Mesodermal cell (in vitro differentiated cells): ENCODE measurements around the gene LRRC8C.

Experiments used
- H3K27ac ChIP-seq: 2 replicates; pipeline ENCODE4 v1.7.0; 2013; ENCODE audit warnings: mild to moderate bottlenecking, low read depth, low read length, moderate library complexity; ENCODE audit not compliant: severe bottlenecking
- H3K36me3 ChIP-seq: 2 replicates; pipeline ENCODE4 v1.7.1; 2013; ENCODE audit warnings: mild to moderate bottlenecking, low read length, moderate library complexity; ENCODE audit not compliant: control insufficient read depth, insufficient read depth
- H3K4me1 ChIP-seq: one replicate; pipeline ENCODE4 v1.7.1; 2013; ENCODE audit warnings: mild to moderate bottlenecking, low read length; ENCODE audit not compliant: insufficient read depth, control insufficient read depth, poor library complexity, severe bottlenecking
- H3K4me3 ChIP-seq: 2 replicates; pipeline ENCODE4 v1.7.0; 2013; ENCODE audit warnings: low read length, control low read depth, mild to moderate bottlenecking; ENCODE audit not compliant: insufficient read depth, poor library complexity, severe bottlenecking; ENCODE audit errors: extremely low read depth
- H3K9me3 ChIP-seq: 2 replicates; pipeline ENCODE4 v1.7.1; 2013; ENCODE audit warnings: mild to moderate bottlenecking, low read length, moderate library complexity; ENCODE audit not compliant: control insufficient read depth
- WGBS, 2 experiments: methylation state at CpG; one replicate each; pipeline ENCODE4 v1.1.5; 2013; ENCODE audit warnings: missing lambda C conversion rate in 2 of 2; ENCODE audit not compliant: insufficient coverage in 2 of 2; 5-methylcytosine and 5-hydroxymethylcytosine counted together

LRRC8C gene

DNA sequence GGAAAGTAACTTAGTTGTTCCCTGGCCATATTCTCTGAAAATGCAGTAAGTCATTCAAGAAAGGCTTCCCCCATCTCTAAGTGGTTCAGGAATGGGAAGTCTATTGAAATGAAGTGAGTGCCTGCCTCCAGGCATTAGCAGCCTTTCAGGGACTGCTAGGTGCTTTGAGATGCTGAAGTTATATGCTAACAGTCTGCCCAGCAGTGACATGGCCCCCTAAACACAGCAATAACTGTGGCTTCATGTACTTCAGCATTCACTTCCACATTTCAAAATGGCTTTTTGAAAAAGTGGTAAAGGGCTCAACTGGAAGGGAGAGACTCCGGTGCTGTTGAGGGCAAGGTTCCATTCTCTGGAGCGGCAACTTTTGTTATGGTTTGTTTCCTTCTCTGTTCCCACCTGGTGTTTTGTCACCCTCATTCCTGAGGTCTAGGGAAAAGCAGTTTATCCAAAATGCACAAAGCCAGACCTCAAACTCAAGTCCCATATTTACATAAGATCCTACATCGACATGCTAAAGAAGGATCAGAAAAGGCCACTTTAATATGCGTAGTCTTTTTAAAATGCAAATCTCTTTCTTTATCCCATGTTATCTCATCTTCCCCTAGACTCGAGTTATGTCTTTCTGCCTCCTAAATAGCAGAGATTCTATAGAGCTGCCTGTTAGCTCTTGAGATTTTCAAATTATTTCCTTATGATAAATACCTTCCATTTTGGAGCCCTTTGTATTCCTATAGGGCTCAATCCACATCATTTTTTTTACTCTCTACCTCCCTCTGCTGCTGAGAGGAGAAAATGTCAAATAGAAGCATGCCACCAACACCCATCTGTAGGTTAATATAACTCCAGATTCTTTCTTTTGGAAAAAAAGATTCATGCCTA, 34.2 kb upstream of the LRRC8C start:
- no peaks in the 10 kb centered on the region for H3K4me1 ChIP-seq
- H3K36me3 ChIP-seq: no peaks in the 10 kb centered on the region
- H3K27ac ChIP-seq: no peak overlapping the region
- 40 to 63% methylated on average over 3 to 4 of the region's 5 CpGs for WGBS, 2 experiments
- no peak overlapping the region for H3K4me3 ChIP-seq
- no peaks in the 10 kb centered on the region for H3K9me3 ChIP-seq

DNA sequence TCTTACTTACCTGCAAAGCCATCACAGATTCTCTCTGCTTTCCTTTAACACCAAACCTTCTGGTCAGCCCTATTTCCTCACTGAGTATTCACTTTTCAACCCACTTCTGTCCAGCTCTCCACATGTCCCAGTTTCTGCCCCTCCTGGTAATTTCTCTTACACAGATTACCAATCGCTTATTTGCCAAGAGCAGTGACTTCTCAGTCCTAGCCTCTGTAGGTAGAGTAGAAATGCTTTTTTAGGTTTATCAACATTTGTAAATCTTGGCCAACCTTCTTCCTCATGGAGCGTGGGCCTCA, 33.6 kb upstream of the LRRC8C start:
- Histone ChIP-seq H3K4me3 (no peak overlapping the region), H3K4me1 (no peaks in the 10 kb centered on the region), H3K27ac (no peak overlapping the region), H3K9me3 (no peaks in the 10 kb centered on the region), H3K36me3 (no peaks in the 10 kb centered on the region)
- WGBS, 2 experiments: 88 to 100% methylated on average over 1 of the region's 2 CpGs

DNA sequence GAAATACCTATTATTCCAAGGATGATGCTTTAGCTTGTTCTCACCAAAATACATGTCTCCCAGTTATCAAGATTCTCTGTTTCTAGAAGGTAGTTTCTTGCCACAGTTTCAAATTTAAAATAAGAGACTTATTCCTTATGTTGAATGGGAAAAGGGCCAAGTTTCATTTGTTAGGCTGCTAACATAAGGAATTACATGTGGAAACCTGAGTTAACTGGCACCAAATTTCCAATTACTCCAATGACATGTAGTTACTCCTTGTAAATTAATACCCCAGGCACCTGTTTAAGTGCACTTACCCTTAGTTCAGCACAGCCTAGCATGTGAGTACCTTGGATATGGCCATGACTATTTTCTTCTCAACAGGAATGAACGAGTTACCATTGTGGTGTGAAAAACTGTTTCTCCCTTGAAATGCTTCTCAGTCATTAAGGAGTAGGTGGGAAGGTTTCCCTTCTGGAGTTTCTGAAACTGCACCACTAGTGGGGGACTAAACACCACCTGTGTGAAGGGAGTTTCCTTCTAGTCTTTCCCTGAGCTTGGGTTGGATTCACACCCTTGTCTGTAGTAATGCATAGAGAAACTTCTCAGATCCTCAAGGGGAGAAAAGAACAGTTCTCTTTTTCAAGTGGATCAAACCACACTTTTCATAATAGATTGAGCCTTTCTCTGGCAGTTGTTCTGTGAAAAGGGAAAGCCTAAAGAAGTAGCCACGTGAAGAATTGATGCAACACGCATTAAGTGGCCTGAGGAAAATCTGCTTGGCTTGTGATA, 32.3 kb upstream of the LRRC8C start:
- no peaks in the 10 kb centered on the region for H3K9me3 ChIP-seq
- H3K27ac ChIP-seq: no peak overlapping the region
- no peak overlapping the region for H3K4me3 ChIP-seq
- no peaks in the 10 kb centered on the region for H3K36me3 ChIP-seq
- no peaks in the 10 kb centered on the region for H3K4me1 ChIP-seq
- WGBS, 2 experiments: 89 to 100% methylated on average over 2 to 3 of the region's 3 CpGs

DNA sequence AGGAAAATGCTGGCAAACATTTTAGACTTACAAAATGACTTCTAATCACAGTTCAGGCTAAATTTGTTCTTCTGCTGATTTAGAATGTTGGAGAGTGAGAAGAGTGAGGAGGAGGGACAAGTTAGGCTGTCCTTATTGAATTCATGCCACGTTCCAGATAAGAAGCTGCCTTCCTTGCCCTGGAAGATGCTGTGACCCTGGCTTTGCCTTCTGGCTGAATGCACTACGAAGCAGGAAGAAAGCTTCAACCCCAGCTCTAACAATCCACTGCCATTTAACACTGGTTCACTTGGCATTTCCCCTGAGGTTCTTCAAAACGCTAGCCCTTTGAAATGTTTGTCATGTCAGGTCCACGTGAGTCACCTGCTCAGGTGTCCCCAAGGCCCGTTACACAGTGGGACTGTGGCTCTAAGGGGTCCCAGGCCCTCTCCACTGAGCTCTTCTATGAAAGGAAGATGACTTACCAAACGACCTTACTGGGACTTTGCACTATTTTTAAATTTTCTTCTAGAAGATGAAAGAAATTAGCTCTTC, 30.0 kb upstream of the LRRC8C start:
- Histone ChIP-seq H3K4me1 (no peaks in the 10 kb centered on the region), H3K9me3 (no peaks in the 10 kb centered on the region), H3K4me3 (no peak overlapping the region), H3K27ac (no peak overlapping the region), H3K36me3 (no peaks in the 10 kb centered on the region)
- WGBS, 2 experiments: 81 to 88% methylated on average over 5 to 6 of the region's 6 CpGs

DNA sequence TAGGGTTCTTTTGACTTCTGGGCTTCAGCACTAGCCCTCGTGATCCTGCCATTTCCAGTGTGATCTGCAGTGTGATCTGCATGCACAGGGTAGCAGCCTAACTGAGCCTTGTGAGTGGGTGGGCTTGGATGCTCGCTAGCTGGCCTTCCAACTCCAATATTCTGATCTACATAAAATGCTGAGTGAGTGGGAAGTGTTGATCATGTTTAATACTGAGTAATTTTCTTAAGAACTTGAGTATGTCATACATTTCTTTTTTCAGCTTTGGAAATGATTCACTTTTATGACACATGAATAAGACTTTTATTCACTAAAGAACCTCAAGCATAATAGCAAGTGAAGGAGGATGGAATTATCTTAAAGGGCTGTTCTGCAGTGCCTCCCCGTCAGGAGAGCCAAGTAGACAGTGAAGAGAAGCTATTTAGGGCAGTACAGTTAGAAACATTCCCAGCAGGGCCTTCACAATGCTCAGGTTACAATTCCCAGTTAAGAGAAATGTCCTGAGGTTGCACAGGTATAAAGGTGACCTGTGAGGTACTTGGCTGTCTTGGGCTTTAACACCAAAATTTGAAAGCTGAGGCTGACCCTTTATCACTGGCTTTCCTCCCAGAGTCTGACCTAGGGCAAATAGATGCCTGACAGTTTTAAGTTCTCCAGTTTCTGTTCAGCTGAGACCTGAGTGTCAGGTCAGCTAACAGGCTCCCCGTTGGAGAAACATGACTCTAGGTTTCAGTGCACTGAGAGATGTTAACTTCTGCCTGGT, 29.1 kb upstream of the LRRC8C start:
- H3K4me1 ChIP-seq: peaks cover 4% of the 10 kb centered on the region
- no peaks in the 10 kb centered on the region for H3K36me3 ChIP-seq
- H3K27ac ChIP-seq: no peak overlapping the region
- no peak overlapping the region for H3K4me3 ChIP-seq
- WGBS, 2 experiments: 84 to 100% methylated on average over 2 of the region's 4 CpGs
- no peaks in the 10 kb centered on the region for H3K9me3 ChIP-seq

DNA sequence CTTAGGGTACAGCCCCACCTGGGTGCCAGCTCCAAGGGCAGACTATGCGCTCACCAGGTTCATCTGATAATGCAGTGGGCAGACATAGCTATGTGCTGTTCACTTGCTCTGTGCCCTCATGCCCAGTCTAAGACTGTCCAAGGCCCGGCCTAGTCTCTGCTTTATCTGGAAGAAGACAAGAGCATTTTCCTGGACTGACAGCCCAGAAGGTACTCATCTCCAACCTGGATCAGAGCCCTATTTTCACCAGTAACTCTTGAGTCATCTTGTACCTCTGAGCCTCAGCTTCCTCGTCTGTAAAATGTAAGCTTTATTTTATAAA, 28.5 kb upstream of the LRRC8C start:
- H3K9me3 ChIP-seq: no peaks in the 10 kb centered on the region
- no peaks in the 10 kb centered on the region for H3K36me3 ChIP-seq
- H3K4me3 ChIP-seq: no peak overlapping the region
- H3K4me1 ChIP-seq: peaks cover 4% of the 10 kb centered on the region
- H3K27ac ChIP-seq: no peak overlapping the region
- 100% methylated on average over 2 of the region's 3 CpGs for WGBS, 2 experiments

DNA sequence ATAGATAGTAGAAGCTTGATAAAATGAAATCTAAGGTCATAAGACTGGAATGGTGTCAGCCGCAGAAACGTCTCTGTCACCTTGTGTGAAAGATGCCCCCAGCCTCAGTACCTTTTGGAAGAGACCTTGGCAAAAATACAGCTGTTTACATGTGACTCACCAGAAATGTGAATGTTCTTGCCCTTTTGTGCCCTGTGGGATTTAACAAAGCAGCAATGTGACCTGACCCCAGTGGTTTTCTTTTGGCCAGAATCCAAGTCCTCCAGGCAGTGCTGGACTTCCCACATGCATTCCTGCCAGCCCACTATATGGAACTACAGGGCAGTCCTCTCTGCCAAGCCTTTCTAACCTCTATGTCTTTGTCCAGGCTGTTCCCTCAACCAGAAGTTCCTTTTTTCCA, 27.2 kb upstream of the LRRC8C start:
- H3K27ac ChIP-seq: no peak overlapping the region
- 71 to 81% methylated on average over 2 of the region's 2 CpGs for WGBS, 2 experiments

DNA sequence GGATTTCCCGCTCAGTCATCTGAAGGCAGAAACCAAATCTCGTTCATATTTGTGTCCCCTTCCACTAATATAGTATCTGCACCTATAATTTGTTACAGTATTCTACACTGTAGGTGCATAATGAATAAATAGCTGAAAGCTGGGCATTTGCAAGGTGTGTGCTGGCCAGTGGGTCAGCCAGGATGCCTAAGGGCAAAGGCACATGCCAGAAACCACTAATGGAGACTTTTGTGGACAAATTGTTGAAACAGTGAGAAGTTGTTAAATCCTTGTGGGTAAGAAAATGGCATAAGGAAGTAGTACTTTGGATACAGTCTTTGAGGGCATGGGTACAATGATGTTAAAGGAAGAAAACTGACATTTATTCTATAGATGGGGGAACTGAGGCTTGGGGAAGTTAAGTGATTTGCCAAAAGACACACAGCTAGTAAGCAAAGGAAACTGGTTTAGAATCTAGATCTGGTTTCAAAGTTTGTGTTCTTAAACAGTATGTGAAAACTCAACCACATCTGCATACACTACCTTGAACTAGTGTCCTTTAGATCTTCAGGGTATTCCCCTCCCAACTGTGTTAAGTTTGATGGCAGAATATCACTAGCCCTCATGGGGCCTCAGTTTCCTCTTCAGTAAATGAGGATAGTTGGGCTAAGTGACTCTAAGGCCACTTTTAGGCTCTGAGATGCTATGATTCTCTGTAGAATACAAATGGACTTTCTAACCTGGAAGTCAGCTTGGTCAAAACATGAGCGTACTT, 26.5 kb upstream of the LRRC8C start:
- WGBS, 2 experiments: 84% methylated on average over 2 of the region's 3 CpGs; no CpG with 5 or more reads in 1 of the 2 experiments
- no peaks in the 10 kb centered on the region for H3K9me3 ChIP-seq
- peaks cover 4% of the 10 kb centered on the region for H3K4me1 ChIP-seq
- H3K27ac ChIP-seq: no peak overlapping the region
- H3K36me3 ChIP-seq: no peaks in the 10 kb centered on the region
- H3K4me3 ChIP-seq: no peak overlapping the region

More for the DNA sequence above, 27.2 kb upstream of the LRRC8C start:
- peaks cover 4% of the 10 kb centered on the region for H3K4me1 ChIP-seq
- no peaks in the 10 kb centered on the region for H3K36me3 ChIP-seq
- no peaks in the 10 kb centered on the region for H3K9me3 ChIP-seq
- no peak overlapping the region for H3K4me3 ChIP-seq

DNA sequence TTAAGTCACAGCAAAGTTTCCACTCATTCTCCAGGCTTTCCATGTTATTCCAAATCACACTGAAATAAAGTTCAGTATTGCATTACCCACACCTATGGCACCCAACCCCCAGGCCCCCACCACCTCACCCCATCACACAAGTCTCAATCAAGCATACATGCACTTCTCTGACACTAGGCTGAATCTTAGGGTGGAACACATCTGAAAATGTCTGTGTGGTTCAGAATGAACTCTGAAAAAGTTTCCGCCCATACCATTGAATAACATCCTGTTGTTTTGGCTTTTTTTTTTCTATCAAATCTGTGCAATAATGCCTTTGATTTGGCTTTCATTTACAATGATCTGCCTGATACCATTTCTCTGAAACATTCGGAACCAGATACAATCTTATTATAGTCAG, 25.8 kb upstream of the LRRC8C start:
- Histone ChIP-seq H3K4me1 (peaks cover 4% of the 10 kb centered on the region), H3K4me3 (no peak overlapping the region), H3K9me3 (no peaks in the 10 kb centered on the region), H3K36me3 (no peaks in the 10 kb centered on the region), H3K27ac (no peak overlapping the region)
- 82 to 100% methylated on average over 1 of the region's 2 CpGs for WGBS, 2 experiments
